Upper lobe of right lung (tissue), 1 donor: Measurements from ENCODE around the gene ADRB2. TPM values are rescaled to one million over a fixed set of nuclear protein-coding genes. Genes with fewer than 3 reads are reported as not detected.

Source experiments
- ATAC-seq: fragments of 200-7000 bp; cut with Tn5 transposase; one replicate; pipeline ENCODE4 v1.9.1; 2020; ENCODE audit warnings: mild to moderate bottlenecking, moderate library complexity
- DNase-seq: peaks from one replicate; pipeline ENCODE4 v3.0.0-alpha.2; 2020
- H3K27ac ChIP-seq: fragments of 200-600 bp; one replicate; pipeline ENCODE4 v1.8.0; 2022
- H3K27me3 ChIP-seq: fragments of 200-600 bp; one replicate; pipeline ENCODE4 v1.8.0; 2022; ENCODE audit warnings: mild to moderate bottlenecking
- H3K36me3 ChIP-seq: fragments of 200-600 bp; one replicate; pipeline ENCODE4 v1.8.0; 2022
- H3K4me1 ChIP-seq: fragments of 200-600 bp; one replicate; pipeline ENCODE4 v1.8.0; 2022
- H3K4me3 ChIP-seq: fragments of 200-600 bp; one replicate; pipeline ENCODE4 v1.8.0; 2022; ENCODE audit warnings: mild to moderate bottlenecking
- H3K9me3 ChIP-seq: fragments of 200-600 bp; one replicate; pipeline ENCODE4 v1.8.0; 2022
- CTCF ChIP-seq: fragments of 200-600 bp; IDR thresholded peaks from one replicate; pipeline ENCODE4 v1.8.0; 2022; ENCODE audit warnings: antibody characterized with exemption
- intact Hi-C: fragments of 100-400 bp; cut with DNase I; formaldehyde crosslinking; loops from one replicate; pipeline ENCODE4 v1.11.0; 2022
- total RNA-seq: library from RNA; stranded (reverse); fragmentation: NEBNext Ultra II Directional; extraction: Animal tissue kit (Norgen Biotek cat#: 25700); gene quantifications from one replicate; pipeline ENCODE4 v1.2.1, GENCODE V29; 2021
- donor health status: DM: no; HTN: yes; CAD: no; lungs with severe emphysema.

The ADRB2 gene
- total RNA-seq, 1 donor from 2014 or later: 28.0 TPM

- DNase-seq (no peak), ATAC-seq (no peak)
- TF ChIP-seq CTCF: no peak
- Histone ChIP-seq H3K36me3 (no peaks in the 10 kb centered on the region), H3K4me3 (no peak overlapping the region), H3K27ac (no peak overlapping the region), H3K9me3 (no peaks in the 10 kb centered on the region), H3K27me3 (no peaks in the 10 kb centered on the region), H3K4me1 (peaks cover 35% of the 10 kb centered on the region)
- intact Hi-C loops: no loop called here
These were observed 19.9 kb upstream of the ADRB2 start for GRCh38 chr5:148806520-148806931.

- no peak for TF ChIP-seq CTCF
- no peak for DNase-seq
- peaks cover 35% of the 10 kb centered on the region for H3K4me1 ChIP-seq
These were observed 18.6 kb upstream of the ADRB2 start for GRCh38 chr5:148807851-148808250.

GRCh38 chr5:148808864-148809642 is 17.4 kb upstream of the ADRB2 start:
- no peaks in the 10 kb centered on the region for H3K27me3 ChIP-seq
- ATAC-seq: peak; percentile 56
- no peaks in the 10 kb centered on the region for H3K36me3 ChIP-seq
- H3K4me1 ChIP-seq: peaks cover 35% of the 10 kb centered on the region
- no peak for TF ChIP-seq CTCF
- H3K4me3 ChIP-seq: peak overlapping the region; percentile 43
- H3K9me3 ChIP-seq: no peaks in the 10 kb centered on the region
- intact Hi-C loops: no loop called here
- H3K27ac ChIP-seq: peak overlapping the region; percentile 73
- no peak for DNase-seq

More at GRCh38 chr5:148807851-148808250, 18.6 kb upstream of the ADRB2 start:
- H3K27me3 ChIP-seq: no peaks in the 10 kb centered on the region
- peak; percentile 87 for ATAC-seq
- H3K27ac ChIP-seq: peak overlapping the region; percentile 73
- H3K9me3 ChIP-seq: no peaks in the 10 kb centered on the region
- no peak overlapping the region for H3K4me3 ChIP-seq
- H3K36me3 ChIP-seq: no peaks in the 10 kb centered on the region
- intact Hi-C loops: no loop called here

GRCh38 chr5:148809781-148810524 is 16.5 kb upstream of the ADRB2 start:
- ATAC-seq: no peak
- Histone ChIP-seq H3K27ac (peak overlapping the region; percentile 73), H3K4me3 (peak overlapping the region; percentile 43), H3K9me3 (no peaks in the 10 kb centered on the region), H3K27me3 (no peaks in the 10 kb centered on the region), H3K36me3 (no peaks in the 10 kb centered on the region), H3K4me1 (peaks cover 35% of the 10 kb centered on the region)
- DNase-seq: no peak
- no peak for TF ChIP-seq CTCF
- intact Hi-C loops: no loop called here

GRCh38 chr5:148810823-148811222 is 15.6 kb upstream of the ADRB2 start:
- H3K4me3 ChIP-seq: no peak overlapping the region
- intact Hi-C loops: no loop called here
- no peaks in the 10 kb centered on the region for H3K36me3 ChIP-seq
- no peaks in the 10 kb centered on the region for H3K9me3 ChIP-seq
- H3K27me3 ChIP-seq: no peaks in the 10 kb centered on the region
- no peak for DNase-seq
- no peak for ATAC-seq
- TF ChIP-seq CTCF: no peak
- no peak overlapping the region for H3K27ac ChIP-seq
- peaks cover 28% of the 10 kb centered on the region for H3K4me1 ChIP-seq
